HG03342 (cell line): ENCODE measurements around the gene CCT2.
"Not testable (repeated sequence)": the region's sequence is repeated elsewhere in the genome, so short reads cannot be mapped to it uniquely, and the experiment has no call there.

ENCODE experiments used
- ATAC-seq: cut with Tn5 transposase; IDR thresholded peaks from one replicate; pipeline ENCODE4 v1.9.1; 2021; ENCODE audit warnings: mild to moderate bottlenecking, moderate library complexity; ENCODE audit not compliant: unreplicated experiment

The CCT2 gene

DNA sequence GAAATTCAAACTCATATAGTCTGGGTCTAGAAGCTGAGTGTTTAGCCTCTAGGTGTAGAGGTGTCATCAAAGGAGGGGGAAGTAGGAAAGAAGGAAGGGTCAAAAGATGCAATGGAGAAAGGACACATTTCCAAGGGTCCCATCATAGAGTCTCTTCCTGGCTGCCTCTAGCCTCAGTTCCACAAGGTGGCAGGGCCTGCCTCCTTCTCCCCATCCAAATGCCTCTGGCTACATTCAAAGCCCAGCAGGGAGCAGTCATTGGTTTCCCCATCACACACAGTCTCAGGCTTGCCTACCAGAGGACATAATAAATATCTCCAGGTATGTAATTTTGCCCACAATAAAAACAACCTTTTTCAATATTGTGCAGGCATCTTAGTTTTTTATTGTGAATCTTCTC is 2.1 kb upstream of the CCT2 start:
- ATAC-seq: no peak

DNA sequence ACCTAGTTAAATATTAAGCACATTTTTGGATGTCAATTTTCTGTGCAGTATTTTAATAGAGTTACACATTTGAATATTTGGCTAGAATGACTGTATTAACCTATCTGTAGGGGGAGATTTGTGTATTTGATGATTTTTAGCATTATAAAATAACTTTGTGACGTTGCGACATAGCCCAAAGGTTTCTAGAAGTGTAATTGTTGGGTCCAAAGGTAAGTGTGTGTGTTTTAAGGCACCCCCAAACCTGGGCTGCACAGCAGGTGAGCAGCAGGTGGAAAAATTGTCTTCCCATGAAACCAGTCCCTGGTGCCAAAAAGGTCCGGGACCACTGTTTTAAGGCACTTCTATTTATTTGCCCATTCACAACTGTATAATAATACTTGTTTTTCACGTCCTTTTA is 3.3 kb downstream of the CCT2 start:
- ATAC-seq: no peak

DNA sequence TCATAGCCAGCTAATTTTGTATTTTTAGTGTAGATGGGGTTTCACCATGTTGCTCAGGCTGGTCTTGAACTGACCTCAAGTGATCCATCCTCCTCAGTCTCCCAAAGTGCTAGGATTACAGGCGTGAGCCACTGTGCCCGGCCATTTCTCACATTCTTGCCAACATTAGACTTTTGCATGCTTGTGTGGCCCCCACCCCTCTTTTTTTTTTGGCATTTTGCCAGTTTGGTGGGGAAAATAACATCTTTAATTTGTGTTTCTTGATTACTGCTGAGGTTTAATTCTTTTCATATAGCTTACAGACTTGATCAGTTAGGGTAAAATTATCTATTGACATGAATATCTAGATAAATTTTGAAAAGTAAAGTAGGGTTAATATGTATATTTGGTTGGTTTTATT is 3.8 kb downstream of the CCT2 start:
- no peak for ATAC-seq

DNA sequence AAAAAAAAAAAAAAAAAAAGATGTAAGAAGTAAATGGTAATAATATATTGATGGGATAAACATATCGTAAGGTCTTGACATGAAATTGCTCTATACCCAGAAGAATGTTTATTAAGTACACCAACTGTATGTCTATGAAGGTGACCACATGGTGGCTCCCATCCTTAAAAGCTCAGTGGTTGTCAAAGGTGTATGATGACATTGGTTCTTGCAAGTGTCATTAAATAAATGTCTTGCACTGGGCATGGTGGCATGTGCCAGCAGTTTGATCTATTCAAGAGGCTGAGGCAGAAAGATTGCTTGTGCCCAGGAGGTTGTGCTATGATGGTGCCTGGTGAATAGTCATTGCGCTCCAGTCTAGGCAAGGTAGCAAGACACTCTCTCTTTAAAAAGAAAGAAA is 10.4 kb downstream of the CCT2 start:
- no peak for ATAC-seq

DNA sequence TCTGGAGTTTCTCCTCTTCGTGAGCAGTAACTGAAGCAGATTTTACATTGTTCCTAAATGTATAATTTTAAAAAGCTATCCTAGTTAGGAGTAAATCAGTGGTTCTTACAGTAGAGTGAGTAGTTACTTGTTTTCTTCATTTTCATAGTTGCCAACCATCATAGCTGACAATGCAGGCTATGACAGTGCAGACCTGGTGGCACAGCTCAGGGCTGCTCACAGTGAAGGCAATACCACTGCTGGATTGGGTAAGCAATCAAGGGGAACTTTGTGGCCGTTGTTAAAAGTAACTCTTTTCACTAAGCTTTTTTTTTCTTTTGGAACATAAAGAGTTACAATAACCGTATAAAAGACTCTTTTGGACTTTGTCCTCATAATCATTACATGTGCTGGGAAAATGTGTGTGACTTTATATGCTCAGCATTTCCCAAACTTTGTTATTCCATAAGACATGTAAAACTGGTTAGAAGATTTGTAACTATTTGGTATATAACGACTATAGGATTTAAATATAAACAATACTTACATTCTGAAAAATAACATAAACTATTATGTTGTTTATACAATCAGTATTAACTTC is 13.0 kb downstream of the CCT2 start:
- no peak for ATAC-seq

DNA sequence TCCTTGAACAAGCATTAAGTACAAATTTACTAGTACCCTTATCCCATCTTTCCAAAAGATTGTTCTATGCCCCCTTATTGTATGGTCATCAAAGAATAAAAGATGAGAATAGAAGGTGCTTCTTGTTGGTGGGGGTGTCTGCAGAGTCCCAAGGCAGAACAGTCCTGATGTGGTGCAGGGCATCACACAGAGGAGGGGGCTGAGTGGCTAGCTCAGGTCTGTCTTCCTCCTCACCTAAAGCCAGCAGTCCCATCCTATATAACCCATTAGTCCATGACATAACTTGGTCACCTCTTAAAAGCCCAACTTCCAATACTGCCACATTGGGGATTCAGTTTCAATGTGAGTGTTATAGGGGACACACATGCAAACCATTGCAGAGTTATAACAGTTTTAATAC is 15.5 kb downstream of the CCT2 start:
- no peak for ATAC-seq

DNA sequence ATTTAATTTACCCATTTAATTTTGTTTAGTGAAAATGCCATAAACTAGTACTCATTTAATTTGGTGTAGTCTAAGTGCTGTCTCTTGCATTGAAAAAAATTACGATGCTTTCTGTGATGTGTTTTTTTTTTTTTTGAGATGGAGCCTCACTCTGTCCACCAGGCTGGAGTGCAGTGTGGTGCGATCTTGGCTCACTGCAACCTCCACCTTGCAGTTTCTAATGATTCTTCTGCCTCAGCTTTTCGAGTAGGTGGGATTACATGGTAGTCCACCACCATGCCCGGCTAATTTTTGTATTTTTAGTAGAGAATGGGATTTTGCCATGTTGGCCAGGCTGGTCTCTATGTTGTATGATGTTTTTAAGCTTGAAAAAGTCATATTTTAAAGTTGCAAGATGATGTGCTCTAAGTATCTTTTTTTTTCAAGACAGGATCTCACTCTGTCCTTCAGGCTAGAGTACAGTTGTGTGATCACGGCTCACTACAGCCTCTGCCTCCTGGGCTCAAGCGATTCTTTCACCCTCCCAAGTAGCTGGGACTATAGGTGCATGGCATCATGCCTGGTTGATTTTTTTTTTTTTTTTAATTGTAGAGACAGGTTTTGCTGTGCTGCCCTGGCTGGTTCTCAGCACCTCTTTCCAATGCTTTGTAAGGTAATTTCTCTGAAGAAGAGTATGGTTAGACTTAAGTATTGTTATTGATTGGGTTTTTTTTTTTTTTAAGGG is 16.9 kb downstream of the CCT2 start:
- no peak for ATAC-seq

DNA sequence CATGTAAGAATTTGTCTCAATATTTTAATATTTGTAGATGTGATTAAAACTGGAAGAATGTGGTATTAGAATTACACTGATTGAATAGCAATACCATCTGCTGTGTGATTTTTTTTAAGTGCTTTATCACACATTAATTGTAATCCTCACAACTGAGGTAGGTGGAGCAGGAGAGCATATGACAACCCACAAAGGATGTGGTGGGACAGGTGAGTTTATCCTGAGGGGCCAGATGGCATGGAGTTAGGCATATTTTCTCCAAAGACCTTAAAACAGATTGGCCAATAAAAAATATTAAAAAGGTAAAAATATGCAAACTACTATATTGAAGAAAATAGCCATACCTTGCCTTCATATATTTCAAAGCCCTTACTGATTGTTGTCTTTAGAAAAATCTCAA is 17.7 kb downstream of the CCT2 start:
- ATAC-seq: no peak

DNA sequence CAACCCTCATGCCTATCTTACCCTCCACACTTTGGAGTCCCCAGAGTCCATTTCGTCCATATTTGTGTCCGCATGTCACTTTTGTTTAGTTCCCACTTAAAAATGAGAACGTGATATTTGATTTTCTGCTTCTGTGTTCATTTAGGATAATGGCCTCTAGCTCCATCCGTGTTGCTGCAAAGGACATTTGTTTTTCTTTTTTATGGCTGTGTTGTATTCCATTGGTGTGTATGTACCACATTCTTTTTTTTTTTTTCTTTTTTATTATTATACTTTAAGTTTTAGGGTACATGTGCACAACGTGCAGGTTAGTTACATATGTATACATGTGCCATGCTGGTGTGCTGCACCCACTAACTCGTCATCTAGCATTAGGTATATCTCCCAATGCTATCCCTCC is 18.3 kb downstream of the CCT2 start:
- not testable (repeated sequence) for ATAC-seq

DNA sequence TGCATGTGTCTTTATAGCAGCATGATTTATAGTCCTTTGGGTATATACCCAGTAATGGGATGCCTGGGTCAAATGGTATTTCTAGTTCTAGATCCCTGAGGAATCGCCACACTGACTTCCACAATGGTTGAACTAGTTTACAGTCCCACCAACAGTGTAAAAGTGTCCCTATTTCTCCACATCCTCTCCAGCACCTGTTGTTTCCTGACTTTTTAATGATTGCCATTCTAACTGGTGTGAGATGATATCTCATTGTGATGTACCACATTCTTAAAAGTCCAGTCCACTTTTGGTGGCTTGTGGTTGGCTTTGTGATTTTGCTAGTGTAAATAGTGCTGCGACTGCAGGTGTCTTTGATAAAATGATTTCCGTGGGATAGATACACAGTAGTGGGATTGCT is 19.0 kb downstream of the CCT2 start:
- not testable (repeated sequence) for ATAC-seq

DNA sequence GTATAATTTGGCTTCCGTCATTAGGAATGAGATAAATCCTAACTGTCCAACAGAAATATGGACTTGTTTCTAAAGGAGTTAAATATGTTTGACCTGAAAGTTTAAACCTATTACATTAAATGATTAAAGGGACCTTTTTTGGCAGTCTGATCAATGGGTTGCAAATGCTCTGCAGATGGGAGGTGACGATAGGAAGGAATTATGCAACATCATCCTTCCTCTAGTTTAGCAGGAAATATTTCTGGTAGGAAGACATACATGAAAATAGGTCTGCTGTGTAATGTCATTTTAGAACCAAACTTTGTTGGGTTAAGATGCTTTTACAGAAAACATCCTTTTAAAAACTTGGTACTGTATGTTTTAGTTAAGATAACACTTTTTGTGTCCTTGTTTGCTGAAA is 22.9 kb downstream of the CCT2 start:
- no peak for ATAC-seq

DNA sequence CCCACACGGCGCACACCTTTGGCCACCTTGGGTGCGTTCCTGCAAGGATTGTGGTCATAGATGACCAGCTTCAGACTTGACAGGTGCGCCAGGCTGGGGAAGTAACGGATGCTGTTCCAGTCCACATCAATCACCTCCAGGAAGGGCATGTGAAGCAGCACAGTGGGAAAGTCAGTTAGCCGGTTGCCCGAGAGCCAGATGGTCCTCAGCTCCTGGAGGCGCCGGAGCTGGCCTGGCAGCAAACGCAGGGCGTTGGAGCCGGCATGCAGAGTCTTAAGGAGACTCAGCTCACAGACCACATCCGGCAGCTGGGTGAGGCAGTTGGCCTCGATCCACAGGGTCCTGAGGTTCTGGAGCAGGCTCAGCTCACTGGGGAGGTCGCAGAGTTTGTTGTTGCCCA is 24.9 kb downstream of the CCT2 start:
- ATAC-seq: no peak

DNA sequence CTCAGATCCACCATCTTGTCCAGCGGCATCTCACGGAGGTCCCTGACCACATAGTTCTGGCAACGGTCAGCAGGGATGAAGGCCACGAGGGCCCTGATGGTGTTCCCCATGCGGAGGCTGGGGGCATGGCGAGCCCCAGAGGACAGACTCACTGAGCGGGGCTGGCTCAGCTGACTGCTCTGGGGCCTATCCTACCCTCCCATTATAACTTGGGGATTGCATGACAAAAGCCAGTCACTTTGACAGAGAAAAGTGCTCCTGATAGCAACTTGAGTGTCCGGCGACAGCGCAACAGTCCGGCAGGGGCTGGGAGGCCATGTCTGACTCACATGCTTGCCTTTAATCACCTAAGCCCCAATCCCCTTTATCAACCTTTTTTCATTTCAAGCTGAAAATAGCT is 25.5 kb downstream of the CCT2 start, which contains the start of gene LRRC10:
LRRC10 (minus strand) TSS at position 179 of the 400 bp plus-strand sequence; CDS start at position 110, 69 bp downstream.
- no peak for ATAC-seq

DNA sequence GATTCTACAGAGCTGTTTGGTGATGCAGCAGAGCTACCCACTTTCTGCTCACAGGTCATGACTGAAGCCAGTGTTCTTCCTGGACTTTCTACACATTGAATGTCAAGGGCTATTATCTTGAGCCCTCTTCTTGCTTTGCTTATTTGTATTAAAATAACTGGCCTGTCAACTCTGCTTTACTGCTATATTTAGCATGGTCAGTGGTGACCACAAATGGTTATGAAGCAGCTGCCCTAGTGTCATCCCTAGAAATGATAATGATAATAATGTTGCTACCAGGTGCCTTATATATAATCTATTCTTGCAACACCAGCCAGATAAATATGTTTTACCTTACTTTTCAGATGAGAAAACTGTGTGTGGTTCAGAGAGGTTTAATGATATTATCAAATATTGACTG is 28.1 kb downstream of the CCT2 start:
- no peak for ATAC-seq

DNA sequence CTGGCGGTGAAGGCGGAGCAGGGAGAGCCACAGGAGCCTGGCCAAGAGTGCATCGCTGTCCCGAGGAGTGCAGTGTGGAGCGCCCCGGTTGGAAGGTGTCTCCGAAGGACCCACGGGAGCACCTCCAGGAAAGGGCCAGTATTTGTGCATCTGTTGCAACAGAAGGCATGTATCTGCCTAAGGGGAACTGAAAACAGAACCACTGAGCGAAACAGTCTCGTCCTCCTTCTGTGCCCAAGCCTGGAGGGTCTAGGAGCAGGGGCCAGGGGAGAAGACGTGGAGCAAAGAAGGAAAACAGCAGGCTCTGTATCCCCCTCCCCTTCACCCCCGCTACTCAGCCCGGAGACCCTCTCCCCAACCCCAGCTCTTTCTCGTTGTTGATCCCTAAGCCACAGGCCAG is 30.8 kb downstream of the CCT2 start:
- ATAC-seq: no peak

DNA sequence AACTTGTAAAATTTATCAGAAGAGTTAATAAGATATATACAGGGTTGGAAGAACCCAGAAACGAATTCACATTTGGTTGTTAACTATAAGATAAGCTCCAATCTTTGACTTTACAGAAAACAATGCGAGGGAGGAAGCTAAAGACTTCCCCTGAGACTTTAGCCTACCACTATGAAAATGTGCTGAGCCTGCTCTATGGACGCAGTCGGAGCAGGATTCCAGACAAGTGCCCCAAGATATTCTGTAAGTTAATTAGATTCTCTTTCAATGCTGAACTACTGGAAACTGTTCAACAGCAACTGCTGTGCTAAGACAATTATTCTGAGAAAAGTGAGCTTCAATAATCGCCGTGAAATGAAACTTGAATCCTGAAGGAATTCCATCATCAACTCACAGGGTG is 33.8 kb downstream of the CCT2 start:
- no peak for ATAC-seq

DNA sequence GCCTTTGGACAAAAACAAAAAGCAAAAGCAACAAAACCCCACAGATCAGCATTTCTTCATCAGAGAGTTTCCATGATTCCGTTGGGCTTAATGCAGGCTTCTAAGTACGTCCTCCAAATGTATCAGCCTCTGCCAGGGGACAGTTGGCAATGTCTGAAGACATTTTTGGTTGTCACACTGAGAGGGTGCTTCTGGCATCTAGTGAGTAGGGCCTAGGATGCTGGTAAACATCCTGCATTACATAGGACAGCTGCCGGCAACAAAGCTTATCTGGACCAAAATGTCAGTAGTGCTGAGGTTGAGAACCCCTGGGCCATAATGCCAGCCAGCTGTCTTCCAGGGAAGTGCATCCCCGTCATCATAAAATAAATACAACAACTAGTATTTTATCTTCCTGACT is 34.8 kb downstream of the CCT2 start:
- no peak for ATAC-seq

DNA sequence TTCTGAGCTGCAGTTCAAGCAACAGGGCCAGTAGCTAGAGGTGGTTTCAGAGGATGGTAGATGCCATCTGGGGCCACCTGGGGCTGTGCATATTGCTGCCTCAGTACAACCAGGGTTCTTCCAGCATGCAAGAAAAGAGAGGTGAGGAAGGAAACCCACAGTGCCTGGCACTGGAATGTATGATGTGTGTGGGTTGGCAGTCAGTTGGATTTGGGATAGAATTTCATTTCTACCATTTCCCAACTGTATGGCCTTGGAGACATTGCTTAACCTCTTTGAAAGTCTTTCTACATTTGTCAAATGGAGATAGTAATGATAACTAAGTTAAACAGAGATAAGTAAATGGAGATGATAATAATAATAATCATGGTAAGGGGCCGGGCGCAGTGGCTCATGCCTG is 35.7 kb downstream of the CCT2 start:
- ATAC-seq: no peak

DNA sequence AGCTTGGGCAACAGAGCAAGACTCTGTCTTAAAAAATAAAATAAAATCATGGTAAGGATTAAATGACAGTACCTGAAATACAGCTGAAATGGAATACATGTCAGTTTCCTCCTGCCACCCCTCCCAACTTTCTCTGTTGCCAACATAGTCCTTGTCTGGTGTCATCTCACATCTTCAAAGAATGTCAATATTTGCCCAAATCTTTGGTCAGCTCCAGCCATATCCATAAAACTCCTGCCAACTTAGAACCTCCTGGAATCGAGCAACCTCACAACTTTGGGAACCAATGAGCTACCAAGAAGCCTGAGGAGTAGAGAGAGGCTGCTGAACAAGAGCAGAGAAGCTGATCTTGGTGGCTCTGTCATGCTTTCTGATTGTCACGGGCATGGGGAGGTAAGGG is 36.3 kb downstream of the CCT2 start:
- ATAC-seq: no peak

DNA sequence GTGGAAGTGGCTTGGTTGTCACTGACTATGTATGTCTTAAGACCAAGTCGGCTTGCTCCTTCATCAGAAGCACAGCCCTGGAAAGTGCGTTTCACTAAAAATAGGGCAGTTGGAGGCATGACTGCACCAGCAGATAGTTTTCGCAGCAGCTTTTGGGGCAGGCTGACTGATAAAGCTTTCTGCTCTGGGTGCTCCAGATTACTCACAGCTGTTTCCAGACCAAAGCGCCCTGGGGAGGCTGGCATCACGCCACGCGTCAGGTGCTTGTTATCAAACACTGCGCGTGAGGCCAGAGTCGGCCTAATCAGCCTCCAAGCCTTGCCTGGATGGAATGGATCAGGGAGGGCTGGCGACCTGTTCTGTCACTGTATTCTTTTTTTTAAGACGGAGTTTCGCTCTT is 38.7 kb downstream of the CCT2 start:
- ATAC-seq: no peak

DNA sequence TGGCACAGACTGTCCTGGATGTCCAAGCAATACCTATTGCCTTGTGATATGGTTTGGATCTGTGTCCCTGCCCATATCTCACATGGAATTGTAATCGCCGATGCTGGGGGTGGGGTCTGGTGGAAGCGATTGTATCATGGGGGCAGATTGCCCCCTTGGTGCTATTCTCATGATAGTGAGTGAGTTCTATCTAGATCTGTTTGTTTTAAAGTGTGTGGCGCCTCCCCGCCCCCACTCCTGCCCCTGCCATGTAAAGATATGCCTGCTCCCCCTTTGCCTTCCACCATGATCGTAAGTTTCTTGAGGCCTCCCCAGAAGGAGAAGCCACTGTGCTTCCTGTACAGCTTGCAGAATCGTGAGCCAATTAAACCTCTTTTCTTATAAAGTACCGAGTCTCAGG is 42.2 kb downstream of the CCT2 start:
- ATAC-seq: no peak

DNA sequence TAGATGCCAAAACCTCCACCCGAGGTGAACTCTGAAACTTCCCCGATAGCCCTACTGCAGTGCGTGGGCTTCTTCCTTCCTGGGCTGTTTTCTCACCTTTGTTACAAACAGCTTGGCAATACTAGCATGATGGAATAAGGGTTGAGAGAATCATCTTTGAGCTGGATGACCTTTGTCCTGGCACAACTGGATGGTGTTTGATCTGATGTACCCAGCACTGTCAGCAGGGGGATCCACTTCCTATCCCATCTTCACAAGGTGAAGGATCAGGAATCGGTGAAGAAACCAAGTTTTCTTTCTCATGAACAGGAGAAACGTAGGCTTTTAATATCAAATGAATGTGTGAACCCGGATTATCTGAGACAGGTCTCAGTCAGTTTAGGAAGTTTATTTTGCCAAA is 44.9 kb downstream of the CCT2 start:
- no peak for ATAC-seq

DNA sequence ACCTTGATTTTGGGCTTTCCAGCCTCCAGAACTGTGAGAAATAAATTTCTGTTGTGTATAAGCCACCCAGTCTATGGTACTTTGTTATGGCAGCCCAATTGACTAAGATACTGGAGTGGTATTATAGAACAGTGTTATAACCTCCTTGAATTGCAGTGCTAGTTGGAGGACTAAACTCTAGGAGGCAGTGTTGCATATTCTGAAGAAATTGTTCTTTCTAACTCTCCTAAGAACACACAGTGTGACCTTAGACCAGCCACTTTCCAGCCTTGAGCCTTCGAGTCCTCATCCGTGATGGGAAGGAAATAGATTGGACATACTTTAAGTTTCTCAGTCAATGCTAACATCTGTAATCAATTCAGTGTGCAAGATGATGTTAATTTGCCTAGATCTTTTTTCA is 47.8 kb downstream of the CCT2 start:
- ATAC-seq: no peak
